CD4-positive, alpha-beta T cell treated with Interleukin-21 for 1 hour (primary cell): ENCODE measurements around the gene DERL2.
A peak's percentile ranks its signal among the peaks of the same experiment; 100 is the strongest.
"Not testable (repeated sequence)": the region's sequence is repeated elsewhere in the genome, so short reads cannot be mapped to it uniquely, and the experiment has no call there.

Experiments
- DNase-seq: peaks from one replicate; pipeline ENCODE4 v3.0.0-alpha.2; 2020

Gene DERL2

DNA sequence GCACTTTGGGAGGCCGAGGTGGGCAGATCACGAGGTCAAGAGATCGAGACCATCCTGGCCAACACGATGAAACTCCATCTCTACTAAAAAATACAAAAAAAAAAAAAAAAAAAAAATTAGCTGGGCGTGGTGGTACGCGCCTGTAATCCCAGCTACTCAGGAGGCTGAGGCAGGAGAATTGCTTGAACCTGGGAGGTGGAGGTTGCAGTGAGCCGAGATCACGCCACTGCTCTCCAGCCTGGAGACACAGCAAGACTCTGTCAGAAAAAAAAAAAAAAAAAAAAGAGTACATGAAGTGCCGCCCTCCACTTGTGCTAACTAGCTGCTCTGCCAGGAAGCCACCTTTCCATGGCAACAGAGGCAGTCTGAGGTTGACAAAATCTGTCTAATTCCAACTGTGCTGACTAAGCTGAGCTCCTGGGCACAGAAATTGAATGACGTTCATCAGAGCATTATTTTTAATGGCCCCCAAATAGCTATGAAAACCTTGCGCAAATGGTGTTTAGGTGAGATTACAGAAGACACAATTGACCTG lies 50.1 kb downstream of the DERL2 start:
- DNase-seq, result peak; percentile 13

DNA sequence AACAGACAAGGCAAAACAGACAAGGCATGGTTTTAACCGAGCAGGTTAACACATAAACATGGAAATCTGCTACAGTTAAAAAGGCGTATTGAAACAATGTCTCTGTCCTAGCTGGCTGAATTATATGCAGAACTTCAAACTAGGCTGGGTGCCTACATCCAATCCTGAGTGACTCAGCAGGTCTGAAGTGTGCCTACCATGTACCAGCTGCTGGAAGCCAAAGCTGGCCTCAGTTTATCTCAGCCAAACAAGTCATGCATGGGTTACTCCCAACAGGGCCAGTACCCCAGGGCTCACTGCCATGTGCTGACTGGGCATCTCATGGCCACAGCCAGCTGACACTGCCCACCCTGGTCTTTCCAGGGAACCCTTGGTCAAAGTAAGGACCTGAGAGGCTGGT lies 51.0 kb downstream of the DERL2 start:
- DNase-seq, result no peak

DNA sequence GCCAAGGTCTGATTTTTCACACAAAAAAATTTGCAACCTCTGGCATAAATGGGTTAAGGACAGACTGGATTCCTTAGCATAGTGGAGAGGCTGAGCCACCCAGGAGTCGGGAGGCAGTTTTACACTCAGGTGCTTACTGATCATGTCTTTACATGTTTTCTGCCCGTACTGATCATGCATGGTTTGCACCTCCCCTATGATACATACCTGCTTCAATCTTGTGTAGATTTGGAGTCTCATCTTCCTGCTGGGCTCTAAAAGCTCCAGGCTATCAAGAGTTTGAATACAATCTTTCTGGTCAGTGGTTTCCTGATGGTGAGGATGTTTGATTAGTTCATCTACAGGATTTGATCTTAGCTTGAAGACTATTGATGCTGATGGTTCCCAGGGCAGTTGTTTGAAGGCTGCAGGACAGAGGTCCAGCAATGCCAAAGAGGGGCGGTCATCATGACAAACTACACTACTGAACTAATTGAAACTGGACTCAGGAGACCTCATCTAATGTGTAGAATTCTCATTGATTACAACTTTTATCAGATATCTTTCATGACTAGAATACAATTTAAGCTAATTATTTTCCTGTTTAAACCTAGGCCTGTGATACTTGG lies 53.9 kb downstream of the DERL2 start:
- no peak for DNase-seq

DNA sequence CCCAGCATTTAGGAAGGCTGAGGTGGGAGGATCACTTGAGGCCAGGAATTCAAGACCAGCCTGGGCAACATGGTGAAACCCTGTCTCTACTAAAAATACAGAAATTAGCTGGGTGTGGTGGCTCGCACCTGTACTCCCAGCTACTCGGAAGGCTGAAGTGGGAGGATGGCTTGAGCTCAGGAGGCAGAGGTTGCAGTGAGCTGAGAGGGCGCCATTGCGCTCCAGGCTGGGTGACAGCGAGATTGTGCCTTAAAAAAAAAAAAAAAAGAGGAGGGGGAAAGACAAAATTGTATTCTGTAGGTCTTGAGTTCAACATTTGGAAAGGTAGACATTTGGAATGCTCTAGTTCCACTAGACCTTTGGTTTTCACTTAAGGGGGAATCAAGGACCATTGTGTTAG lies 54.7 kb downstream of the DERL2 start:
- not testable (repeated sequence) for DNase-seq

DNA sequence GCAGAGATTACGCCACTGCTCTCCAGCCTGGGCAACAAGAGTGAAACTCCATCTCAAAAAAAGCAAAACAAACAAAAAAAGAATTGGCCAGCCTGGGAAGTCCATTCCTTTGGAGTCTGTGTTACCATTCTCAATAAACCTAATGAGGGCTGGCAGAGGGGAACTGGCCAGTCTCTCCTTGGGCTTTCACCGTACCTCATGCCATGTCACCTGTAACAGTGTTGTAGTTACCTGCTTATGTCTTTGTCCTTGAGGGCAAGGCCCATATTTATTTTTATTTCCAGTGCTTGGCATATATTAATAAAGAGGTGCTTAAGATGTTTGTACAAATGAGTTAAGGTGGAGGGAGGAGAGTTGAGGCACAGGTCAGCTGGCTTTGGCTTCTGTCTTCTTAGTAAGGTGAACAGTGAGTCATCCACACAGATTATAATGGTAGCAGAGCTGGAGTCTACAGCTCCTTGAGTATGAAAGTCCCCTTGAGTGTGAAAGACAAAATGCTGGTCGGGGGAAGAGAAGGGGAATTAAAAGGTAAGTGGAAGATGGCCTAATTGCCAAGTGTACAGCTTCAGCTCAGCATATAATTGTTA lies 55.5 kb downstream of the DERL2 start:
- no peak for DNase-seq

DNA sequence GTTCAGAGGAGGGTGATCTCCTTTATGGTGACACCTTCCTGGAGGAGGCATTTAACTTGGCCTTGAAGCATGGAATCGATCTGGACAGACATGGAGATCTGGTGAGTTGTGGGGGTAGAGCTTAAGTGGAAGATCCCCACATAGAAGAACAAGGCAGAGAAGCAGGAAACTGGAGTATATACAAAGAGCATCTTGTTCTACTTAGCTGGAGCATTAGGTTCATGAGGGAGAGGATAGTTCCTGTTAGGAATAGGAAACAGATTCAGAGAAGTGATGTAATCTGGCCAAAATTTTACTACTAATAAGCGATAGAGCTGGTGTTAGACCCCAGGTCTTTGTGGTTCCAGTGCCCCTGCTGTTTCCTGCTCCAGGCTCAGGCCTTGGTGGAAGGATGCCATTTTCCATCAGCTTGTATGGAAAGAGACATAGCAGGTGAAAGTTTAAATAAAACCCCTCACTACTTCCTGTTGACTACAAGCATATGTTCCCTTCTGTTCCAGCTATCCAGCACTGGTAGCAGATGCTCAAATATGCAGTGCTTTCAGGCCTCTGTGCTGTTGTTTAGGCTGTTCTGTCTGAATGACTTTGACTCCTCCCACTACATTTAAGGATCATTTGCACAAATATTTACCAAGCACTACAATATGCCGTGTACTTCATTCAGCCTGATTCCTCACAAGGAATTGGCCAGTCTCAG lies 56.6 kb downstream of the DERL2 start:
- no peak for DNase-seq

DNA sequence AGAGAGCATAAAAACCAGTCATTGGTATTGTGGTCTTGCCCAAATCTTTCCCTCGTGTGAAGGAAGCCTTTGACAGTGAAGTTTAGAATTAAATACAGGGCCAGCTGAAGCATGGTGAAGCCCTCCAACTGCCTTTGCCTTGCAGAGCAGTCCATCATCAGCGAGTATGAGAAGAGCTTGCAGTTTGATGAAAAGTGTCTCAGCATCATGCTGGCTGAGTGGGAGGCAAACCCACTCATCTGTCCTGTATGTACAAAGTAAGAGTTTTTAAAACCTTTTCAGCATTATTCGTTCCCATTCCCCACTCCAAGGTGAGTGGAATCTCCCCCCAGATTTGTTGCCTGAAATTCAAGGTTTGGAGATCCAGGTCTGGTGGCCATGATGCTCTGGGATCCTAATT lies 60.2 kb downstream of the DERL2 start:
- no peak for DNase-seq

DNA sequence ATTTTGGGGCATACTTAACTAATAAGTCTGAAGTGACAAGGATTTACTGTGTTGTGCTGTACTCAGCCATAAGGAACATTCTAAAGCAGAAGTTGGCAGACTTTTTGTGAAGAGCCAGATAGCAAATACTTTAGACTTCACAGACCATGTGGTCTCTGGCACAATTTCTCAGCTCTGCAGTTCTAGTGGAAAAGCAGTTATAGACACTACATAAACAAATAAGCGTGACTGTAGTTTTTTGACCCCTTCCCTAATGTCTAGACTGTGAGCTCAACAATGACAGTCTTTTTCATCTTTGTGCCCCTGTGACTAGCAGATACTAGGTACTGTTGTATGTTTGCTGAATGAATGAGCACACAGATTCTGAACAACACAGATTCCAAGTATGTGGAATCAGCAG lies 61.1 kb downstream of the DERL2 start:
- DNase-seq, result no peak

DNA sequence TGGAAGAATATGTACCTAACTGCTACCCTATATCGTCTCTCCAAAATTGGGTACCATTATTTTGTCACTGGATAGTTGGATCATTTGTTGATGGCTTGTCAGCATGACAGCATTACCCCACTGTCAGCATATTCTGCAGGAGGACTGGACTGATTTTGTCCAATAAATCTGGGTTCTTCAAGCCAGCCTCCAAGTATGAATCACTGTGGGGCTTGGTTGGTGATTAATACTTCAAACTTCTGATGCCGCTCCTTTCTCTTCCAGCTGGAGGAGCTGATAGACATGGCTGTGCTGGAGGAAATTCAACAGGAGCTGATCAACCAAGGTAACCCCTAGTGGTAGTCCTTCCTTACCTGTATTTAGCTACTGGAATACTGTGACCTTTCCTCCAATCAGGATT lies 63.5 kb downstream of the DERL2 start:
- no peak for DNase-seq
